ENCODE results near the gene HOXD3. TPM values are rescaled to one million over a fixed set of nuclear protein-coding genes. Genes with fewer than 3 reads are reported as not detected.

HOXD3 gene
- total RNA-seq, 1 donor, result 0.09 TPM

DNA sequence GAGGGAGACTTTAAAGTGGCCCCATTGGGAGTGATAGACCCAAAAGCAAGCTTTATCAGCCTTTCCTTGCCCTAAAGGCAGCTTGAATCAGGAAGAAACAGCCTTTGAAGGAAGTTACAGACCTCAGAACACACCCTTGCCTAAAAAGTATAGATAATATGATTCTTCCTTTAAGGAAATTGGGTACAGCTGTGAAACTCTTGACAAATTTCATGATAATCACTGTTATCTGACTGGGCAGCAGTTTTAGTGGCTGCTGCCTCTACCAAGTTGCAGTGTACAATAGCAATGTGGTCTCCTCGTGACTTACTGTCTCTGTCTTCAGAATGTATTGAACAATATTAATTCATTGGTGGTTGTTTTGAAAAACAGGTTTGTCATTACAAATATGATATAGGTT, 48.0 kb downstream of the HOXD3 start:
- DNase-seq (ENCODE audit: low read depth), result no peak
- TF ChIP-seq, protein P1, sequence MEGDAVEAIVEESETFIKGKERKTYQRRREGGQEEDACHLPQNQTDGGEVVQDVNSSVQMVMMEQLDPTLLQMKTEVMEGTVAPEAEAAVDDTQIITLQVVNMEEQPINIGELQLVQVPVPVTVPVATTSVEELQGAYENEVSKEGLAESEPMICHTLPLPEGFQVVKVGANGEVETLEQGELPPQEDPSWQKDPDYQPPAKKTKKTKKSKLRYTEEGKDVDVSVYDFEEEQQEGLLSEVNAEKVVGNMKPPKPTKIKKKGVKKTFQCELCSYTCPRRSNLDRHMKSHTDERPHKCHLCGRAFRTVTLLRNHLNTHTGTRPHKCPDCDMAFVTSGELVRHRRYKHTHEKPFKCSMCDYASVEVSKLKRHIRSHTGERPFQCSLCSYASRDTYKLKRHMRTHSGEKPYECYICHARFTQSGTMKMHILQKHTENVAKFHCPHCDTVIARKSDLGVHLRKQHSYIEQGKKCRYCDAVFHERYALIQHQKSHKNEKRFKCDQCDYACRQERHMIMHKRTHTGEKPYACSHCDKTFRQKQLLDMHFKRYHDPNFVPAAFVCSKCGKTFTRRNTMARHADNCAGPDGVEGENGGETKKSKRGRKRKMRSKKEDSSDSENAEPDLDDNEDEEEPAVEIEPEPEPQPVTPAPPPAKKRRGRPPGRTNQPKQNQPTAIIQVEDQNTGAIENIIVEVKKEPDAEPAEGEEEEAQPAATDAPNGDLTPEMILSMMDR (IDR thresholded peaks at IDR 0.05; ENCODE audit: insufficient read depth, low read length), result no peak
- H3K4me3 ChIP-seq (ENCODE audit: low read depth, low read length), result no peak overlapping the region

DNA sequence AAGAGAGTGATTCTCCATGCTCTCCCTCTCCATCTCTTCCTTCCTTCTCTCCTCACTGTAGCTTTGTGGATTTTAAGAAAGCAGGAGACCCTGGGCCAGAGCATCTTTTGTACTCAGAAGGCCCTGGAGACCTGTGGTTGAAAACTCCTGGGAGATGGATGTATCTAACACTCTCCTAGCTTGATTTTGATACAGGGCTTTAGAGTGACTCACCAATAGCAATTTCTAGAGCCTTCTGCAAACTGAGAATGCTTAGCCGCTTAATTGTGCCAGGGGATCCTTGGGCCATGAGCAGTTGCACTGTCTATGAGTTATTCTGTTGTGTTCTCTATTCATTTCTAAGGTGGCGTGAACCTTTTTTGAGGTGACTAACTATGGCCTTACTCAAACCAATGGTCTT, 49.0 kb downstream of the HOXD3 start:
- DNase-seq (ENCODE audit: low read depth), result no peak
- H3K4me3 ChIP-seq (ENCODE audit: low read depth, low read length), result no peak overlapping the region
- TF ChIP-seq, protein P1 (IDR thresholded peaks at IDR 0.05; ENCODE audit: insufficient read depth, low read length), result no peak

DNA sequence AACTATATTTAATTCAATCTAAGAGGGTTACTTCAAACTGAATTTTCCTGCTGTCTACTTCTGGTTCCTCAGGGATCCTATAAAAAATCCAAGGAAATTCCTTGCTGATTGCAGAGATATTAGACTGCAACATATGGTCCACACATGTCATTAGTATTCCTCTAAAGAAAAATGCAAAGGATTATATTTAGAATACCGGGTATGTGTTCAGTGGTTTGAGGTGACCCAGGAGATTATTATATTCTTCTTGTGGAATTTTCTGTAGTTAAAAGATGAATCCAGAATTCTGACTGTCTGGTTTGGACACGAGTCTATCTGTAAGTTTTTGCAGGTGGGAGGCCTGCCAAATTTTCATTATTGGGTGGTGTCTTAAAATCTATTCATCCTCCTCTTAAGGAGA, 49.6 kb downstream of the HOXD3 start:
- TF ChIP-seq, protein P1 (IDR thresholded peaks at IDR 0.05; ENCODE audit: insufficient read depth, low read length), result no peak
- H3K4me3 ChIP-seq (ENCODE audit: low read depth, low read length), result no peak overlapping the region
- DNase-seq (ENCODE audit: low read depth), result no peak

DNA sequence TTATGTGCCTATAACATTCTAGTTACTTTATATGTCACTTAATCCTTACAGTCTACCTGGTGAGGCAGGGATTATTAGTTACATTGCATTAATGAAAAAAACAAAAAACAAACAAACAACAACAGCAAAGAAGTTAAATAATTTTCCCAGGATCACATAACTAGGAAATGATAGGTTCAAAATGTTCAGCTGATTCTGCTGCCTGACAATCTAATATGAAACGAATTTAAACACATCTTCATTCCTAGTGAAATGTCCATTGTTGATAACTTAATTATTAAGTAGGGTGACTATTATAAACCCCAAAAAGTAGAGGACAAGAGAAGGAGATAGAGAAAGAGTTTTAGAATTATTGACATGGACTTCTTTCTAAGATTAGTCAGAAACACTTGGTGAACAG, 54.0 kb downstream of the HOXD3 start:
- no peak overlapping the region for H3K4me3 ChIP-seq (ENCODE audit: low read depth, low read length)
- TF ChIP-seq, protein P1 (IDR thresholded peaks at IDR 0.05; ENCODE audit: insufficient read depth, low read length), result no peak
- no peak for DNase-seq (ENCODE audit: low read depth)

DNA sequence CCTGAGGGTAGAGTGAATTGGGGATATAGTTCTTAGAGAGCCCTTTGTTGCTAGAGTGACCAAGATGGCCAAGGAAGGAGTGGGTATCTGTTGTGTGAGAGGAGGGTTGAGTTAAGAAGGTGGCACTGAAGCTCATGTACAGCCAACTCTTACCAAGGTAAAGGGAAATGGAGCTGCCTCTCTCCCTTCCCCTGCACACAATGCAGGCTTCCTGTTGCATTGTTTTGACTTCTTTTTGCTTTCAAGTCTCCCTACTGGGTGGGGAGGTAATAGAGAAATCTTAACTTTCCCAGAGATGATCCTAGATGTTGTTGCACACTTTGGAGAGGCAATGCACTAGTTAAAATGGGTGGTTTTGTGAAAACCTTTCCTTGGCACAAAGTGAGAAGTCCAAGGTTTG, 55.2 kb downstream of the HOXD3 start:
- TF ChIP-seq, protein P1 (IDR thresholded peaks at IDR 0.05; ENCODE audit: insufficient read depth, low read length), result no peak
- DNase-seq (ENCODE audit: low read depth), result no peak
- H3K4me3 ChIP-seq (ENCODE audit: low read depth, low read length), result no peak overlapping the region

DNA sequence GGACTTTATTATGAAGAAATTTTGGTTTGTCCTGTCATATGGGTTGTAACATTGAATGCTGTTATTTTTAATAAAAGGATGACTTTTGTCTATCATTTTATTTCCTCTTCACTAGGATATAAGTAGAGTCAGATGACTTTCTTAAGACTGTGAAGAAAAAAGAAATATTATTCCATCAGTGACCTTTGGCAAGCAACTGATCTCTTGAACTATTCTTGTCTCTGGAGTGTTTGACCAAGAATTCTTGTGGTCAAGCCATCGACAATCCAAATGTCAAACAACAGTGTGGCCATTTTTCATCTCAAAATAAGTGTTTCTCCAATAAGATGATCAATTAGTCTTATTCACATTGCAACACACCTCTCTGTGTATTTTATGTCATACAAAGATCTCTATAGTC, 56.3 kb downstream of the HOXD3 start:
- no peak for DNase-seq (ENCODE audit: low read depth)
- TF ChIP-seq, protein P1 (IDR thresholded peaks at IDR 0.05; ENCODE audit: insufficient read depth, low read length), result no peak
- H3K4me3 ChIP-seq (ENCODE audit: low read depth, low read length), result no peak overlapping the region

Small RNA genes within 50 kb of the gene (small RNA-seq; reads per million reads assigned to genes)
- 89.5 reads per million, percentile 98 among the genes with 10 or more reads in this experiment for gene MIR10B

Other genes starting within 250 kb of the HOXD3 start
- 28.9 and 61.4 TPM in 2 replicates for gene LNPK, start 155.0 kb upstream of the HOXD3 start, total RNA-seq (ENCODE audit: low replicate concordance)
- gene EVX2, start 73.3 kb upstream of the HOXD3 start, total RNA-seq (ENCODE audit: low replicate concordance), result not detected in 2 replicates
- gene HOXD13, start 64.6 kb upstream of the HOXD3 start, total RNA-seq (ENCODE audit: low replicate concordance), result not detected in 2 replicates
- not detected in 2 replicates for gene HOXD12, start 57.5 kb upstream of the HOXD3 start, total RNA-seq (ENCODE audit: low replicate concordance)
- not detected in 2 replicates for gene HOXD11, start 50.0 kb upstream of the HOXD3 start, total RNA-seq (ENCODE audit: low replicate concordance)
- not detected in 2 replicates for gene HOXD10, start 40.5 kb upstream of the HOXD3 start, total RNA-seq (ENCODE audit: low replicate concordance)
- not detected in 2 replicates for gene HOXD9, start 34.6 kb upstream of the HOXD3 start, total RNA-seq (ENCODE audit: low replicate concordance)
- gene HOXD8, start 27.6 kb upstream of the HOXD3 start, total RNA-seq (ENCODE audit: low replicate concordance), result 0.45 and 0.49 TPM in 2 replicates
- gene HOXD4, start 5.8 kb upstream of the HOXD3 start, total RNA-seq (ENCODE audit: low replicate concordance), result 1.1 TPM in 1 of 2 replicates, not detected in the other
- not detected in 2 replicates for gene HOXD1, start 31.4 kb downstream of the HOXD3 start, total RNA-seq (ENCODE audit: low replicate concordance)
- gene MTX2, start 112.1 kb downstream of the HOXD3 start, total RNA-seq (ENCODE audit: low replicate concordance), result 14.1 and 18.3 TPM in 2 replicates